Measurements from ENCODE around the gene SPRED3.

SPRED3 gene

DNA sequence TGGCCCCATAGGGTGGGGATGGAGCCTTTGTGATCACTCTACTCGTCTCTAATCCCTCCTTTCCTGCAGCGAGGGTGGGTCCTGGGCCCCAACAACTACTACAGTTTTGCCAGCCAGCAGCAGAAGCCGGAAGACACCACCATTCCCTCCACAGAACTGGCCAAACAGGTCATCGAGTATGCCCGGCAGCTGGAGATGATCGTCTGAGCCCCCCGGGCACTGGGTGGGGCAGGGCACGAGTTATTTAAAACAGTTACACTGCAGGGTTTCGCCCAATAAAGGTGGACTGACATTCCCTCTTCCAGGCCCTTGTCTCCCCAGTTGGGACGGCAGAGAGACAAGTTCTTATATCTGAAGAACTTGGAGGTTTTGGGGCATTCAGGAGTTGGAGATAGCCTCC, 5.3 kb upstream of the SPRED3 start:
- TF ChIP-seq CTCF (conservative IDR thresholded peaks at IDR 0.05): no peak
- no peak overlapping the region for H3K27ac ChIP-seq

DNA sequence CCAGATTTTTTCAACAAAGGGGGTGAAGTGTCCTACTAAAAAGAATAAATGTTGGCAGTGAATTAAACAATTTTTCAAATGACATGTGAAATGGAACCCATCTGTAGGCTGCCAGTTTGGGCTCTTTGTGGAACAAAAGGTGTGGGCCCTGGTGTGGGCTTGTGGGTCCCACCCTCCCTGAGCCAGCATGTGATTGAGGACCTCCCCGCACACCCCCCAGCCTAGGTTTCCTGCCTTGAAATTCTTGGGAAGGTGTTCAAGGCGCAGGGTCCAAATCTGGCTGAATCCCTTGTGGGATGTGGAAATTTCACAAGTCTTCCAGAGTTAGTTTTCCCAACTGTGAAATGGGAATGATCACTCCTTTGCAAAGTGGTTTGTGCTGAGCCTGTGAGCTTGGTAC, 4.8 kb upstream of the SPRED3 start:
- no peak overlapping the region for H3K27ac ChIP-seq
- TF ChIP-seq CTCF (conservative IDR thresholded peaks at IDR 0.05): no peak

DNA sequence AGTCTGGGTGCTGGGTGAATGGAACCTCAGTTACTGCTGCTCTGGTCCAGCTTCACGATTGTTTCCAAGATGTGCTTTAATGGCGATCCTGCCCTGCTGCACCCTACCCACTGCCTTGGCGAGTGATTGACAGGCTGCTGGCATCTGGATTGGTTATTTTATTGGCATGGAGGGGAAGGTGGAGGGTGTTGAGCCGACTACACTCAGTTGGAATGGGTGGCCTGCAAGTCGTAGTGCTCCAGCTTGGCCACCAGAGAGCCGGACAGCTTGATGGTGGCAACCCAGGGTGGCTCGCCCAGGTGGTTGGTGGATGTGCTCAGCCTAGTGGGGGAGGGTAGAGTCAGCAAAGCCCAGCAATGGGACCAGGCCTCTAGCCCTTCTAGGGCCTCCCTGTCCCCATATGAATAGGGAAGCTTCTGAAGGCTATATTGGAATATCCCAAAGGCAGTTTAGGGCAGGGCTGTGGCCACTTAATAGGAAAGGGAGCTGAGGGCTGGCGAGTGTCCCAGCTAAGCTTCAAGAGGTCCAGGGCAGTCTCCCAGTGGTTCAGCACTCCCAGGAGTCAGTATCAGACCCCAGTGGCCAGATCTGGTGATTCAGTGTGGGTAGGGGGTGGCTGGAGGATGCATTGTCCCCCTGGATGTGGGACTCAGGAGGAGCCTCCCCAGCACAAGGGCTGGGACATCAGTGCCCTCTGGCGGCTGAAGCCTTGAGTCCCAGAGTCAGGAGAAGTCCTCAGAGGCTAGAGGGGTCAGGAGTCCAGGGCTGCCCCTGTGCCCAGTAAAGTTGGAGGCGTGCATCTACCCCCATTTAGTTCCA, 4.1 kb upstream of the SPRED3 start:
- peak; percentile 20; the same call in 1 of the 2 replicates for TF ChIP-seq CTCF (conservative IDR thresholded peaks at IDR 0.05)
- H3K27ac ChIP-seq: no peak overlapping the region

DNA sequence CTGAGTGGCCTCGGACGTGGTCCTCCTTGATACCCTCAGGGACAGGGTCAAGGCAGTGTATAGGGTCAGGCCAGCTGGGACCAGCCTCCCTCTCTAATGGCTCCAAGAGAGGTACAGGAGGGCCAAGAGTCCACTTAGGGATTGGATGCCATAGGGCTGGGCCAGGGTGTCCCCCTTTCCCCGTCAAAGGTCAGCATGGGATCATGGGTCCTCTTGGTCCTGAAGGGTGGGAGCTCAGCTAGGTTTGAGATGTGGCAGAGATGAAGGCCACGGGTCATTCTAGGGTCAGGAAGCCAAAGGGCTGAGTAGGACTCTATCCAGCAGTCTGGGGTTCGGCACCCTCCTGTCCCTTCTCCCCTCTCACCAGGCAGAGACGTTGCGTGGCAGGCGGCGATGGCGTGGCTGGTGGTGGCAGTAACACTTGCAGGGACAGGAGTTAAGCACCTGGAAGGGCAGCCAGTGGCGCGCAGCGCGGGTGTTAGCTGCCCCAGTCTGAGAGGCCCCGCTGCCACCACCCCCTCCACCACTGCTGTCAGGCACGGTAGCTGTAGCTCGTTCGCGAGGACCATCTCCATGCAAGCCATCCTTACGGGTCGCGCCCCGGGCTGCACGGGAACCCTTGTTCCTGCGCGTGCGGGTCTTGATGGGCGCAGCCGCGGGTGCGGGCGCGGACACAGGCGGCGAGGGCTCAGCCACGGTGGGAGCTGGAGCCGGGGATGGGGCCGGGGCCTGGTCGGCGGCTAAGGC, 3.3 kb upstream of the SPRED3 start:
- no peak overlapping the region for H3K27ac ChIP-seq
- no peak for TF ChIP-seq CTCF (conservative IDR thresholded peaks at IDR 0.05)

DNA sequence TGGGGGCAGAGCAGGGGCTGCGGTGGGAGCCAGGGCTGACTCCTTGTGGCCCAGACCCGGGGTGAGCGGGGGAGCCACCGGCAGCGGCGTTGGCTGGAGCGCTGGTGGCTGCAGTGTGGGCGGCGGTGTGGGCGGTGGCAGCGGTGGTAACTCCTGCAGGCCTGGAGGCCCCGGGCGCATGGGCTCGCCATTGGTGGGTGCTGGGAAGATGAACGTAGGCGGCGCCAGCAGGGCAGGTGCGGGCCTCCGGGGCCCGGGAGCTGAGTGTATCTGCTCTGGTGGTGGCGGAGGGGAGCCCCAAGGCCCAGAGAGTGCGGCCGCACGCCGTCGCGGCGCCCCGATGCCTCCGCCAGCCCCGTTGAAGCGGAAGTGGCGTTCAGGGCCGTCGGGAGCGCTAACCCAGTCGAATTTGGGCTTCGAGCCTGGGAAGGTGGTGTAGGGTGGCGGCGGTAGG, 2.7 kb upstream of the SPRED3 start:
- H3K27ac ChIP-seq: no peak overlapping the region
- TF ChIP-seq CTCF (conservative IDR thresholded peaks at IDR 0.05): no peak

GRCh38 chr19:38386300-38386970, 2.1 kb upstream of the SPRED3 start:
- TF ChIP-seq CTCF (conservative IDR thresholded peaks at IDR 0.05): no peak
- no peak overlapping the region; the same call in 1 of the 2 replicates for H3K27ac ChIP-seq

DNA sequence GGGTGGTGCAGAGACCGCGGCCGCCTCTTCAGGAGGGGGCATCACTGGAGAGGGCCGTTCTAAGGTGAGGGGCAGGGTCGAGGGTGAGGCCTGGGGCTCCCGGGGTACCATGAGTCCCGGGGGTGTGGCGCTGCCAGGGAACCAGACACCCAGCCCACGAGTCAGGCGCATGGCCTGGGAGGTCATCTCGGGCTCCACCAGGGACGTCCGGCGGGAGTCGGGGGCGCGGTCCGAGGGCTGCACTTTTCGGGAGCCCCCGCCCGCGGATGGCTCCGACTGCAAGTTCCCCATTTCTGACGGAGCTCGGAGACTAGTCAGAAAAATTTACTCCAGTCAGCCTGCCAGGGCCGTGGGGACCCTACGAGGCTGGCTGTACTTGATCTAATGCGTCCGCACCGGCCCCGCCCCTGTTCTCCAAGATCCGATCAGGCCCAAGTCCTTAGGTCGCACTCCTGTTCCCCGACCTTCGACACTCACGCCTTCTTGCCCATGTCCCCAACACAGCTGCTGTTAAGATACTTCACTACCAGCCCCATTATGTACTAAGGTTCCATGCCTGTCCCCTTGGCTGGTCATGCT, 1.4 kb upstream of the SPRED3 start:
- TF ChIP-seq CTCF (conservative IDR thresholded peaks at IDR 0.05): no peak
- H3K27ac ChIP-seq: peak overlapping the region; percentile 56
